IMR-90 (cell line): ENCODE measurements around the gene TIE1. TPM values are rescaled to one million over a fixed set of nuclear protein-coding genes. Genes with fewer than 3 reads are reported as not detected.

Experiments used
- ATAC-seq: fragments of 200-7000 bp; cut with Tn5 transposase; 2 replicates; pipeline ENCODE4 v1.9.1; 2020; ENCODE audit warnings: low read depth, mild to moderate bottlenecking, moderate library complexity
- BruUV-seq: library from RNA; stranded (reverse); fragments of 400-500 nt; replicated peaks from 2 replicates; lab custom pipeline; 2021; lab: Mats Ljungman, UMichigan
- CTCF ChIA-PET: fragments of 300-600 bp; formaldehyde crosslinking; extraction: SDS; loops from one replicate; lab custom pipeline; 2021; ENCODE audit warnings: antibody characterized with exemption; lab: Yijun Ruan, JAX
- POLR2A ChIA-PET: fragments of 300-600 bp; sonication (Branson Sonifier 250); formaldehyde crosslinking; loops from one replicate; lab custom pipeline; 2022; ENCODE audit warnings: antibody characterized with exemption; ENCODE audit not compliant: unreplicated experiment; lab: Charles Lee
- DNase-seq: peaks from one replicate; pipeline ENCODE4 v3.0.0; 2013
- H2AFZ ChIP-seq: replicated peaks from 2 replicates; pipeline ENCODE3; 2013; ENCODE audit warnings: low read length, mild to moderate bottlenecking; ENCODE audit not compliant: poor library complexity
- H2AK5ac ChIP-seq: 2 replicates; pipeline ENCODE4 v1.6.1; 2013; ENCODE audit warnings: low read depth, low read length, inconsistent platforms
- H2AK9ac ChIP-seq: replicated peaks from 2 replicates; pipeline ENCODE3; 2013; ENCODE audit warnings: mild to moderate bottlenecking, low read depth, low read length, moderate library complexity; ENCODE audit not compliant: poor library complexity
- H2BK120ac ChIP-seq: 2 replicates; pipeline ENCODE4 v1.6.1; 2013; ENCODE audit warnings: low read depth, low read length, inconsistent platforms
- H2BK15ac ChIP-seq: 3 replicates; pipeline ENCODE4 v1.6.1; 2013; ENCODE audit warnings: low read depth, low read length, inconsistent platforms
- H2BK20ac ChIP-seq: 2 replicates; pipeline ENCODE4 v1.6.1; 2013; ENCODE audit warnings: low read depth, mild to moderate bottlenecking, inconsistent platforms, low read length, moderate library complexity
- H2BK5ac ChIP-seq: 2 replicates; pipeline ENCODE4 v1.6.1; 2013; ENCODE audit warnings: mild to moderate bottlenecking, low read depth, low read length, inconsistent platforms; ENCODE audit not compliant: poor library complexity, severe bottlenecking
- H3K14ac ChIP-seq: replicated peaks from 2 replicates; pipeline ENCODE4 v1.6.1; 2013; ENCODE audit warnings: low read depth, low read length, inconsistent platforms
- H3K18ac ChIP-seq: 2 replicates; pipeline ENCODE4 v1.6.1; 2013; ENCODE audit warnings: low read depth, low read length, control low read depth
- H3K23ac ChIP-seq: 2 replicates; pipeline ENCODE4 v1.6.1; 2013; ENCODE audit warnings: low read depth, low read length, inconsistent platforms
- H3K27ac ChIP-seq: 2 replicates; pipeline ENCODE4 v1.5.1; 2013; ENCODE audit warnings: mild to moderate bottlenecking, control low read depth, low read length; ENCODE audit not compliant: insufficient read depth
- H3K27me3 ChIP-seq: 2 replicates; pipeline ENCODE4 v1.6.1; 2013; ENCODE audit warnings: low read length; ENCODE audit not compliant: control insufficient read depth, insufficient read depth
- H3K36me3 ChIP-seq: 2 replicates; pipeline ENCODE4 v1.6.1; 2013; ENCODE audit warnings: low read length, mixed read lengths; ENCODE audit not compliant: control insufficient read depth, insufficient read depth
- H3K4ac ChIP-seq: 2 replicates; pipeline ENCODE4 v1.6.1; 2013; ENCODE audit warnings: low read depth, low read length, inconsistent platforms
- H3K4me1 ChIP-seq: 2 replicates; pipeline ENCODE4 v1.6.1; 2013; ENCODE audit warnings: low read length, mixed read lengths; ENCODE audit not compliant: control insufficient read depth, insufficient read depth
- H3K4me2 ChIP-seq: 2 replicates; pipeline ENCODE4 v1.6.1; 2013; ENCODE audit warnings: low read depth, mild to moderate bottlenecking, control low read depth, low read length, moderate library complexity
- H3K4me3 ChIP-seq: 2 replicates; pipeline ENCODE4 v1.5.1; 2013; ENCODE audit warnings: low read depth, mild to moderate bottlenecking, control low read depth, low read length, moderate library complexity; ENCODE audit not compliant: insufficient read depth
- H3K56ac ChIP-seq: 2 replicates; pipeline ENCODE4 v1.6.1; 2013; ENCODE audit warnings: low read length, inconsistent platforms; ENCODE audit not compliant: insufficient read depth; ENCODE audit errors: extremely low read depth
- H3K79me1 ChIP-seq, 2 experiments: 2 replicates each; pipeline ENCODE4 v1.6.1; 2013; ENCODE audit warnings: low read length in 2 of 2, inconsistent platforms in 1 of 2, low read depth in 1 of 2
- H3K9ac ChIP-seq: 2 replicates; pipeline ENCODE4 v1.6.1; 2013; ENCODE audit warnings: low read depth, low read length, control low read depth
- H3K9me1 ChIP-seq: 2 replicates; pipeline ENCODE4 v1.6.1; 2013; ENCODE audit warnings: low read length, inconsistent platforms; ENCODE audit not compliant: insufficient read depth
- H3K9me3 ChIP-seq: 2 replicates; pipeline ENCODE4 v1.6.1; 2013; ENCODE audit warnings: low read length; ENCODE audit not compliant: control insufficient read depth, insufficient read depth
- H4K20me1 ChIP-seq: 2 replicates; pipeline ENCODE4 v1.6.1; 2013; ENCODE audit warnings: low read length, inconsistent platforms; ENCODE audit not compliant: insufficient read depth
- H4K5ac ChIP-seq: 2 replicates; pipeline ENCODE4 v1.6.1; 2013; ENCODE audit warnings: mild to moderate bottlenecking, low read depth, low read length, control low read depth
- H4K8ac ChIP-seq, 2 experiments: 2 replicates each; pipeline ENCODE4 v1.6.1; 2013; ENCODE audit warnings: low read depth in 2 of 2, low read length in 2 of 2, control low read depth in 1 of 2, inconsistent platforms in 1 of 2
- H4K91ac ChIP-seq: 2 replicates; pipeline ENCODE4 v1.6.1; 2013; ENCODE audit warnings: low read depth, low read length, inconsistent platforms; ENCODE audit not compliant: insufficient read depth
- BHLHE40 ChIP-seq: fragments of 150-350 bp; IDR thresholded peaks from 2 replicates; pipeline ENCODE4 v1.6.1; 2016; ENCODE audit warnings: mild to moderate bottlenecking, low read depth, low read length
- CEBPB ChIP-seq: IDR thresholded peaks from 2 replicates; pipeline ENCODE4 v1.6.1; 2012; ENCODE audit warnings: low read depth, low read length, improper control_type of control experiment
- CHD1 ChIP-seq: IDR thresholded peaks from 2 replicates; pipeline ENCODE4 v1.6.1; 2012; ENCODE audit warnings: low read depth, low read length, improper control_type of control experiment
- FOS ChIP-seq: fragments of 150-350 bp; IDR thresholded peaks from 2 replicates; pipeline ENCODE4 v1.6.1; 2016; ENCODE audit warnings: low read depth, low read length
- MAFK ChIP-seq: IDR thresholded peaks from 2 replicates; pipeline ENCODE4 v1.6.1; 2012; ENCODE audit warnings: low read depth, low read length, improper control_type of control experiment
- MAZ ChIP-seq: IDR thresholded peaks from 2 replicates; pipeline ENCODE4 v1.6.1; 2012; ENCODE audit warnings: low read depth, mild to moderate bottlenecking, low read length, improper control_type of control experiment, moderate library complexity, borderline replicate concordance
- MXI1 ChIP-seq: IDR thresholded peaks from 2 replicates; pipeline ENCODE4 v1.6.1; 2012; ENCODE audit warnings: low read depth, mild to moderate bottlenecking, low read length, moderate library complexity, borderline replicate concordance
- NFE2L2 ChIP-seq: fragments of 150-350 bp; IDR thresholded peaks from 2 replicates; pipeline ENCODE4 v1.6.1; 2016; ENCODE audit warnings: low read depth, mild to moderate bottlenecking, low read length
- POLR2A ChIP-seq: IDR thresholded peaks from 2 replicates; pipeline ENCODE4 v1.6.1; 2012; ENCODE audit warnings: mild to moderate bottlenecking, low read depth, low read length
- RAD21 ChIP-seq: IDR thresholded peaks from 2 replicates; pipeline ENCODE4 v1.6.1; 2012; ENCODE audit warnings: low read length, improper control_type of control experiment
- RCOR1 ChIP-seq: IDR thresholded peaks from 2 replicates; pipeline ENCODE4 v1.6.1; 2012; ENCODE audit warnings: mild to moderate bottlenecking, low read length, improper control_type of control experiment; ENCODE audit not compliant: insufficient replicate concordance
- RFX5 ChIP-seq: IDR thresholded peaks from 2 replicates; pipeline ENCODE4 v1.8.0; 2012; ENCODE audit warnings: low read depth, mild to moderate bottlenecking, low read length, moderate library complexity
- SMC3 ChIP-seq: fragments of 150-350 bp; IDR thresholded peaks from 2 replicates; pipeline ENCODE4 v1.6.1; 2016; ENCODE audit warnings: low read depth, mild to moderate bottlenecking, antibody characterized with exemption, low read length, moderate library complexity
- WGBS, 2 experiments: methylation state at CpG; one replicate each; pipeline versions ENCODE4 v1.1.5 to v1.1.7; 2013; ENCODE audit warnings: missing lambda C conversion rate in 2 of 2; ENCODE audit not compliant: insufficient read length in 1 of 2; ENCODE audit errors: extremely low coverage in 2 of 2; 5-methylcytosine and 5-hydroxymethylcytosine counted together
- dilution Hi-C: fragments of 300-500 bp; cut with HindIII; formaldehyde crosslinking; loops from one replicate; pipeline ENCODE4 v1.14.3; 2018; ENCODE audit warnings: low sequenced_read_pairs; ENCODE audit not compliant: unreplicated experiment
- in situ Hi-C: fragments of 300-500 bp; cut with MboI; formaldehyde crosslinking; loops from 3 replicates; pipeline ENCODE4 v1.14.3; 2019; ENCODE audit warnings: low sequenced_read_pairs, inconsistent platforms, mixed read lengths
- intact Hi-C: fragments of 100-400 bp; cut with micrococcal nuclease; formaldehyde crosslinking; loops from 2 replicates; pipeline ENCODE4 v1.10.0; 2022
- polyA plus RNA-seq, 3 experiments: library from polyadenylated mRNA; depleted of rRNA; stranded (reverse); fragments of >200 nt; gene quantifications; 2 replicates each; pipeline ENCODE4 v1.2.3, GENCODE V29; 2012; ENCODE audit warnings: low replicate concordance in 1 of 3
- total RNA-seq: library from RNA; depleted of rRNA; stranded (reverse); fragments of >200 nt; gene quantifications from 2 replicates; pipeline ENCODE4 v1.2.3, GENCODE V29; 2012
- TF ChIP-seq, protein P1 (sequence below): conservative IDR thresholded peaks from 2 replicates; pipeline ENCODE4 v1.5.1; 2012; ENCODE audit warnings: mild to moderate bottlenecking, low read depth, low read length, improper control_type of control experiment
- TF ChIP-seq, protein P2 (sequence below): fragments of 150-350 bp; IDR thresholded peaks from 2 replicates; pipeline ENCODE4 v1.6.1; 2017; ENCODE audit warnings: mild to moderate bottlenecking, antibody characterized with exemption, low read length, low read depth
- TF ChIP-seq, protein P3 (sequence below): fragments of 150-350 bp; IDR thresholded peaks from 2 replicates; pipeline ENCODE4 v1.6.1; 2016; ENCODE audit warnings: low read depth, mild to moderate bottlenecking, low read length, moderate library complexity, borderline replicate concordance

TIE1 gene
- total and polyA plus RNA-seq, 2 of the 4 experiments (the other 2 are of a cell fraction), result 2.3 to 7.5 TPM

- Histone ChIP-seq H2AFZ (no peak overlapping the region), H2BK120ac (no peak overlapping the region), H3K4ac (no peak overlapping the region), H4K91ac (no peak overlapping the region), H2BK15ac (no peak overlapping the region), H4K5ac (no peak overlapping the region), H3K9ac (no peak overlapping the region), H3K4me1 (peaks cover 10% of the 10 kb centered on the region), H3K18ac (no peak overlapping the region), H4K20me1 (no peaks in the 10 kb centered on the region), H3K9me1 (peaks cover 3% of the 10 kb centered on the region; the same call in 1 of the 2 replicates), H3K79me1 (no peaks in the 10 kb centered on the region), H3K27ac (no peak overlapping the region), H3K27me3 (peaks cover 13% of the 10 kb centered on the region), H3K4me2 (no peak overlapping the region), H2AK5ac (no peak overlapping the region), H4K8ac (no peak overlapping the region), H3K14ac (no peak overlapping the region), H3K23ac (no peak overlapping the region), H3K56ac (no peak overlapping the region), H3K4me3 (no peak overlapping the region), H3K36me3 (no peaks in the 10 kb centered on the region), H3K9me3 (no peaks in the 10 kb centered on the region), H2BK5ac (no peak overlapping the region), H2AK9ac (no peak overlapping the region), H2BK20ac (no peak overlapping the region)
- BruUV-seq, result no TSS peak
- CTCF ChIA-PET, result no interaction called here
- DNase-seq, result no peak
- in situ Hi-C loops (no loop called here), intact Hi-C loops (no loop called here), dilution Hi-C loops (no loop called here)
- POLR2A ChIA-PET, result no interaction called here
- TF ChIP-seq, protein P1, sequence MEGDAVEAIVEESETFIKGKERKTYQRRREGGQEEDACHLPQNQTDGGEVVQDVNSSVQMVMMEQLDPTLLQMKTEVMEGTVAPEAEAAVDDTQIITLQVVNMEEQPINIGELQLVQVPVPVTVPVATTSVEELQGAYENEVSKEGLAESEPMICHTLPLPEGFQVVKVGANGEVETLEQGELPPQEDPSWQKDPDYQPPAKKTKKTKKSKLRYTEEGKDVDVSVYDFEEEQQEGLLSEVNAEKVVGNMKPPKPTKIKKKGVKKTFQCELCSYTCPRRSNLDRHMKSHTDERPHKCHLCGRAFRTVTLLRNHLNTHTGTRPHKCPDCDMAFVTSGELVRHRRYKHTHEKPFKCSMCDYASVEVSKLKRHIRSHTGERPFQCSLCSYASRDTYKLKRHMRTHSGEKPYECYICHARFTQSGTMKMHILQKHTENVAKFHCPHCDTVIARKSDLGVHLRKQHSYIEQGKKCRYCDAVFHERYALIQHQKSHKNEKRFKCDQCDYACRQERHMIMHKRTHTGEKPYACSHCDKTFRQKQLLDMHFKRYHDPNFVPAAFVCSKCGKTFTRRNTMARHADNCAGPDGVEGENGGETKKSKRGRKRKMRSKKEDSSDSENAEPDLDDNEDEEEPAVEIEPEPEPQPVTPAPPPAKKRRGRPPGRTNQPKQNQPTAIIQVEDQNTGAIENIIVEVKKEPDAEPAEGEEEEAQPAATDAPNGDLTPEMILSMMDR, result no peak
- TF ChIP-seq MAFK (no peak), MXI1 (no peak), CEBPB (no peak), MAZ (no peak), RAD21 (no peak), NFE2L2 (no peak), RFX5 (no peak), BHLHE40 (no peak), RCOR1 (no peak), SMC3 (no peak), CHD1 (no peak), POLR2A (no peak), FOS (no peak)
- TF ChIP-seq, protein P2, sequence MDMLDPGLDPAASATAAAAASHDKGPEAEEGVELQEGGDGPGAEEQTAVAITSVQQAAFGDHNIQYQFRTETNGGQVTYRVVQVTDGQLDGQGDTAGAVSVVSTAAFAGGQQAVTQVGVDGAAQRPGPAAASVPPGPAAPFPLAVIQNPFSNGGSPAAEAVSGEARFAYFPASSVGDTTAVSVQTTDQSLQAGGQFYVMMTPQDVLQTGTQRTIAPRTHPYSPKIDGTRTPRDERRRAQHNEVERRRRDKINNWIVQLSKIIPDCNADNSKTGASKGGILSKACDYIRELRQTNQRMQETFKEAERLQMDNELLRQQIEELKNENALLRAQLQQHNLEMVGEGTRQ, result no peak
- TF ChIP-seq, protein P3, sequence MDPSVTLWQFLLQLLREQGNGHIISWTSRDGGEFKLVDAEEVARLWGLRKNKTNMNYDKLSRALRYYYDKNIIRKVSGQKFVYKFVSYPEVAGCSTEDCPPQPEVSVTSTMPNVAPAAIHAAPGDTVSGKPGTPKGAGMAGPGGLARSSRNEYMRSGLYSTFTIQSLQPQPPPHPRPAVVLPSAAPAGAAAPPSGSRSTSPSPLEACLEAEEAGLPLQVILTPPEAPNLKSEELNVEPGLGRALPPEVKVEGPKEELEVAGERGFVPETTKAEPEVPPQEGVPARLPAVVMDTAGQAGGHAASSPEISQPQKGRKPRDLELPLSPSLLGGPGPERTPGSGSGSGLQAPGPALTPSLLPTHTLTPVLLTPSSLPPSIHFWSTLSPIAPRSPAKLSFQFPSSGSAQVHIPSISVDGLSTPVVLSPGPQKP, result no peak
- no peak for ATAC-seq
- WGBS, 2 experiments, result no CpG with 5 or more reads among the region's 2 CpGs
These were observed 7.6 kb upstream of the TIE1 start for GRCh38 chr1:43293176-43293575.
